Measurements from ENCODE around the gene LEMD1. TPM values are rescaled to one million over a fixed set of nuclear protein-coding genes. Genes with fewer than 3 reads are reported as not detected.
"Not testable (repeated sequence)": the region's sequence is repeated elsewhere in the genome, so short reads cannot be mapped to it uniquely, and the experiment has no call there.

Gene LEMD1
- total RNA-seq, 1 donor from 2014 or later, result 2.4 TPM

DNA sequence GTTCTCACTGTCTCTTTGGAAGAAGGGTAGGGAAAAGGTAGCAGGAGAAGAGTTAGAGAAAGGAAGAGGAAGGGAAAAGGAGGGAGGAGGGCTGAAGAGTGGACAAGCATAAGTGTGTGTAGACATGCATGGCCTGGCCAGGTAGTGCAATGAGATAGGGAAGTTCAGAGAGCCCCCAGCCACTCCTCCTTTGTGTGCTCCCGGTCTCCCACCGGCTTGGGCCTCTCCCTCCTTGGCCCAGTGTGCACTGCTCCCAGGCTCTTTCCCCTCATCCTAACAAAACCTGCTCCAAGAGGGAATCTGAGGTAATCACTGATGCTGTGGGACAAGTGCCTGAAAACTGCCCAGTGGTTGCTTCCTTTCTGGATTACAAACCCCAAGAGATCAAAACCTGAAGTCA is 10.3 kb upstream of the LEMD1 start:
- DNase-seq (ENCODE audit: low spot score in 2 of 2) (no peak), FAIRE-seq (no peak)

DNA sequence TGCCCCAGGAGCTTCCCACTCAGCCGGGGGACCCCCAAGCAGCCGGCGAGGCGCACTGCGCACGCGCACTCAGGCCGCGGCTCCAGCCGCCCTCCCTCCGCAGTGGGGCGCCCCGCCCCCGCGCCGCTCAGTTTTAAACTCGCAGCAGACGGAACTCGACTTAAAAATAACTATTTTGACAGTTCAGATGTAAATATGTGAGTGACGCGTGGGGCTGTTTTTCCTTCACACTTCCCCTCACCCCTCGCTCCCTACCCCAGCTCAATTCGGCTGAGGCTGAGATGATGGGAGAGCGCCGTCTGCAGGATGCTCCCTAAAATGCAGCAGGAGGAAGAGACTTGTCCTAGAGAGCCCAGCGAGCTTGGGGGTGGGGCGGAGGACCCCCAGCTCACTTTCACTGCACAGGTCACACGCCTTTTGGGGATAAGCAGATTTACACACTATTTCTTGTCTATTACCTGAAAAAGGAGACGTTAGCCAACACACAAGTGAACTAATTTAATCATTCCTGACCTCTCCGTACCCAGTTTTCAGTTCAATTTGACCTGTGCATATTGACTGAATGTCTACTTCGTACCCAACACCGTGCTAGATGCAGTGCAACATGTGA is 8.9 kb upstream of the LEMD1 start:
- no peak for DNase-seq (ENCODE audit: low spot score in 2 of 2)
- no peak for FAIRE-seq

- FAIRE-seq, result no peak
- no peak for DNase-seq (ENCODE audit: low spot score in 2 of 2)
Measured at GRCh38 chr1:205429762-205430695, 8.2 kb upstream of the LEMD1 start.

DNA sequence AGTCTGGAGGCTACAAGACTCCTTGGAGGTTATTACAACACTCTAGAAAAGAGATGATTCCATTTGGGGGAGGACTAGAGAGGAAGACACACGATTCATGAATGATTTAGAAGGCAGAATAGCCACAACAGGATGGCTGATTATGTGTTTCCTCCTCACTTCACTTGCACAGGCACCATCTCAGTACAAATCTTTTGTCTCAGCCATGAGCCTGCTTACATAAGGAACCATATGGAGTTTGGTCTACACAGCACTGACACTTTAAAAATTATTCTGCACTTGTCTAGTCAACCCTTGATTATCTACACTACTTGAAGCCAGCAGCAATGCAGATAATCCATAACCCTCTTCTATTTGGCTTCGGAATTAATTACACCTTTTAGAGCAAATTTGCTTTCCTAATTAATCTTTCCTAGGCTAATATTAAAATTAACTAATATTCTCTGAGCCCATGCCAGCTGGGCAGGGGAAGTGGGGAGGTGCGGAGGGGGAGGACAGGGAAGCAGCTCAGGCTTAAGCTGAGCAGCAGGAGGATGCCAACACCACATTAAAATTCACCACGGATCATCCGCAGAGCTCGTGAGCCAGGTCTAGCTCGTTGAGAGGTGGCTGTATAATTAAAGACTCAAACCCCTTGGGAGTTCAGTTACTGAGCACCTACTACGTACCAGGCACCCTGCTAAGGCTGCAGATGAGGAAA is 3.2 kb upstream of the LEMD1 start:
- FAIRE-seq (no peak), DNase-seq (ENCODE audit: low spot score in 2 of 2) (no peak)

GRCh38 chr1:205423814-205424399 is 2.1 kb upstream of the LEMD1 start:
- FAIRE-seq (no peak), DNase-seq (ENCODE audit: low spot score in 2 of 2) (no peak)

- DNase-seq (ENCODE audit: low spot score in 2 of 2), result no peak
Measured at GRCh38 chr1:205422993-205423642, 1.3 kb upstream of the LEMD1 start.

DNA sequence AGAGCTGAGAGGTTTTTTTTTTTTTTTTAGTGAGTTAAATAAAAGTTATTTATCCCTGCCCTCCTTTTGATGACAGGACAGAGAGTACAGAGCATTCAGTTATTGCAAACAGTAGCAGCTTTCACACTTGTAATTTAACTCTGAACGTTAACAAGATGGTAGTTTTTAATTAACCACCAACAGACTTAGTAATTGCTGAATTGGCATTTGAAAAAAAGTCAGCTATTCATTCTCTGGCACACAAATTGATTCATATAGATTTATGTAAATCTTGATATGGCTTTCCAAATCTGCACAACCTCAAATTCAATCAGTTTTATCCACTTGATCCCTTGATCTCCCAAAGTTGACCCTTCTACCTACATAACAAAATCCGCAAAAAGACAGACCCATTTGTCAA is 918 bp downstream of the LEMD1 start:
- FAIRE-seq, result no peak
- DNase-seq (ENCODE audit: low spot score in 2 of 2), result no peak

More at GRCh38 chr1:205422993-205423642, 1.3 kb upstream of the LEMD1 start:
- no peak for FAIRE-seq

DNA sequence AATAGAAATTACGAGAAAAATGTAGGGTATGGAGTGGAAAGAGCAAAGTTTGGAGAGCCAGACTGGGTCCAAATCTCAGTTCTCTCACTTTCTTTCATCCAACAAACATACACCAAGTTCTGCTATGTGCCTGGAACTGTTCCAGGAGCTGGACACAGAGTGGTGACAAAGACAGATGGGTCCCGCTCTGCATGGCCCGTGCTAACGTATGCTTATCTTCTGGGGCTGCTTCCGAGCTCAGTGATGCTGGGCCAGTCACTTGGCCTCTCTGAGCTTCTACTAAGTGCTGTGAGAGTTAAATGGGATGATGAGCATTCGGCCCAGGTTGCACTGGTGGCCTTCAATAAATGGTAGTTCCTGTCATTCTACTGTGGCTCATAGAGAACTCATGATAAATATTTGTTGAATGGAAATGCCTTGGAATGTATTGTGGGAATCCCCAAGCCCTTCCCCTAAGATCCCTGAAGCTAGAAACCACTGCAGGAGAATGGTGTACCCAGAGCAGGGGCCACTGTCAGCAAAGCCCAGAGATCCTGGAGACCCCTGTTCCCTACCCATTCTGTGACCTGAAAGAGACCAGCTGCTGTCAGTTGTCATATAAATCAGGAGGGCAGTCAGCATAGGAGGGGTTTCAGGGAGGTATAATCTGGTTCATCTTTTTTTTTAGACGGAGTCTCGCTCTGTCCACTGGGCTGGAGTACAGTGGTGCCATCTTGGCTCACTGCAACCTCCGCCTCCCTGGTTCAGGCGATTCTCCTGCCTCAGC is 3.8 kb downstream of the LEMD1 start:
- DNase-seq (ENCODE audit: low spot score in 2 of 2) (no peak), FAIRE-seq (no peak)

DNA sequence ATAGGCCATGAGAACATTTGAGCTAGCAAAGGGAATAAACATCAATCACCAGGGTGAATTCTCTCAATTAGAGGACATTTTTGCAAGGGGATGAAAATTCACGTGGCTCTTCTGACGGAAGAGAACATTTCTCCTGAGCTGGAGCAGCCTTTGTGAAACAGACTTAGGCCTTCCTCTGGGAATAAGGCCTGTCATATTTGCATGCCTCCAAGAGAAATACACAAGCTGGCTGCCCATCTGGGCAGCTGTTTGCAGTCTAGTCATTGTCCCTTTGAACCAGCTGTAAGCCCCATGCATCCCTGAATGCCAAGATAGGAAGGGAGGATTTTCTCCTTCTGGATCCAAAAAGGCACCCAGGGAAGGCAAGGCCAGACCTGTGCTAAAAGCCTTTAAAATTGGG is 5.5 kb downstream of the LEMD1 start:
- FAIRE-seq, result no peak
- DNase-seq (ENCODE audit: low spot score in 2 of 2), result no peak

GRCh38 chr1:205410581-205411298 is 11.1 kb downstream of the LEMD1 start:
- FAIRE-seq (no peak), DNase-seq (ENCODE audit: low spot score in 2 of 2) (no peak)

- no peak for DNase-seq (ENCODE audit: low spot score in 2 of 2)
- FAIRE-seq, result no peak
Measured at GRCh38 chr1:205407970-205408369, 13.9 kb downstream of the LEMD1 start.

DNA sequence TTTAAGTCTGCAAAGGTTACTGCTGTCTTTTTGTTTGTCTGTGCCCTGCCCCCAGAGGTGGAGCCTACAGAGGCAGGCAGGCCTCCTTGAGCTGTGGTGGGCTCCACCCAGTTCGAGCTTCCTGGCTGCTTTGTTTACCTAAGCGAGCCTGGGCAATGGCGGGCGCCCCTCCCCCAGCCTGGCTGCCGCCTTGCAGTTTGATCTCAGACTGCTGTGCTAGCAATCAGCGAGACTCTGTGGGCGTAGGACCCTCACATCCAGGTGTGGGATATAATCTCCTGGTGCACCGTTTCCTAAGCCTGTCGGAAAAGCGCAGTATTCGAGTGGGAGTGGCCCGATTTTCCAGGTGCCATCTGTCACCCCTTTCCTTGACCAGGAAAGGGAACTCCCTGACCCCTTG is 15.6 kb downstream of the LEMD1 start:
- FAIRE-seq; DNase-seq (ENCODE audit: low spot score in 2 of 2): not testable (repeated sequence)

DNA sequence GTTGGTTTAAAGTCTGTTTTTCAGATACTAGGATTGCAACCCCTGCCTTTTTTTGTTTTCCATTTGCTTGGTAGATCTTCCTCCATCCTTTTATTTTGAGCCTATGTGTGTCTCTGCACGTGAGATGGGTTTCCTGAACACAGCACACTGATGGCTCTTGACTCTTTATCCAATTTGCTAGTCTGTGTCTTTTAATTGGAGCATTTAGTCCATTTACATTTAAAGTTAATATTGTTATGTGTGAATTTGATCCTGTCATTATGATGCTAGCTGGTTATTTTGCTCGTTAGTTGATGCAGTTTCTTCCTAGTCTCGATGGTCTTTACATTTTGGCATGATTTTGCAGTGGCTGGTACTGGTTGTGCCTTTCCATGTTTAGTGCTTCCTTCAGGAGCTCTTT is 17.4 kb downstream of the LEMD1 start:
- FAIRE-seq, result not testable (repeated sequence)

GRCh38 chr1:205398586-205398985 is 23.3 kb downstream of the LEMD1 start:
- DNase-seq (ENCODE audit: low spot score in 2 of 2), result no peak
- no peak for FAIRE-seq

More for the DNA sequence above, 17.4 kb downstream of the LEMD1 start:
- DNase-seq (ENCODE audit: low spot score in 2 of 2), result not testable (repeated sequence)

- DNase-seq (ENCODE audit: low spot score in 2 of 2) (peak; percentile 34 to 40), FAIRE-seq (no peak)
Measured at GRCh38 chr1:205396967-205397616, 24.8 kb downstream of the LEMD1 start.

DNA sequence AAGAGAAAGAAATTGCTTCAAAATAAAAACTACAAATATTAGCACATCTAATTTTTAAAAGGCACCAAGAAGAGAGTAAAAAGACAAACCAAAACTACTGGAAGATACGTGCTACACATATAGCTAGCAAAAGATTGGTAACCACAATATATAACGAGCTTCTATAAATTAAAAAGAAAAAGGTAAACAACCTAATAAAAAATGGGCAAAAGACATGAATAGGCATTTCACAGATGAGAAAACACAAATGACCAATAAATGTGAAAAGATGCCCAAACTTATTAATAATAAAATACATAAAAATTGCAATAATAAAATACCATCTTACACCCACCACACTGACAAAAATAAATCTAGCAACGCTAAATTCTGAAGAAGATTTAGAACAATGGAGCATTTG is 26.2 kb downstream of the LEMD1 start:
- DNase-seq (ENCODE audit: low spot score in 2 of 2), result no peak
- FAIRE-seq, result no peak

DNA sequence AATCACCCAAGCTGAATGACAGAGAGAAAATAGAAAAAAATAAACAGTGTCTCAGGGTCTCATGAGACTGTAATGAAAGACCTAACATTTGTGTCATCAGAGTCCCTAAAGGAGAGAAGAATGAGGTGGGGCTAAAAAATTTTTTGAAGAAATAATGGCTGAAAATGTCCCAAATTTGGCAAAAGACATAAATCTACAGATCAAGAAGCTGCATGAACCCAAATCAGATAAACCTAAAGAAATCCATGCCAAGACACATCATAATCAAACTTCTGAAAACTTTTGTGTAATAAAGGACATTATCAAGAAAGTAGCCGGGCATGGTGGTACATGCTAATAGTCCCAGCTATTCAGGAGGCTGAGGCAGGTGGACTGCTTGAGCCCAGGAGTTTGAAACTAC is 29.2 kb downstream of the LEMD1 start:
- FAIRE-seq, result no peak

DNA sequence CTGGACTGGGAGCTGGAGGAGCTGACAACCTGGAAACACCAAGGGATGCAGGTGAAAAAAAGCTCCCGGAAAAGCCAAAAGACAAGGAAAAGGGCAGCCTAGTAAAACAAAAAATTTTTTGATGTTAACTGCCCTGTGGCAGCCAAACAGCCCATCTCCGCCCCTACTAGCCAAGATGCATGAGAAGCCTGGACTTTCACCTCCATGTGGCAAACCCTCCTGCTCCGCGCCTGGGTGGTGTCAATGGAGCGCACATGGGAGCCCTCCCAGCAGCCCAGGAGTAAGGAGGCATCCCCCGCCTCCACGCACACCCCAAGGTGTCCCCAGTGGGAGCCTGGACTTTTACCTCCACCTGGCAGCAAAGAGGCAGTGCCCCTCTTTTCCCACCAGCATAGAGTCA is 30.5 kb downstream of the LEMD1 start:
- no peak for FAIRE-seq

More for the DNA sequence above, 29.2 kb downstream of the LEMD1 start:
- DNase-seq (ENCODE audit: low spot score in 2 of 2), result no peak

More for the DNA sequence above, 30.5 kb downstream of the LEMD1 start:
- no peak for DNase-seq (ENCODE audit: low spot score in 2 of 2)

Data from frontal cortex (tissue), 4 donors.